Neural progenitor cell (in vitro differentiated cells): ENCODE results near the gene TPPP3.

ENCODE experiments used
- EZH2 ChIP-seq: fragments of 200-600 bp; sonication (generic); IDR thresholded peaks from 2 replicates; pipeline ENCODE4 v1.6.1; 2017; ENCODE audit warnings: antibody characterized with exemption, mild to moderate bottlenecking, moderate library complexity
- TF ChIP-seq, protein P1 (sequence below): fragments of 200-600 bp; sonication (generic); IDR thresholded peaks from 2 replicates; pipeline ENCODE4 v1.5.1; 2017; ENCODE audit warnings: antibody characterized with exemption, mild to moderate bottlenecking

DNA sequence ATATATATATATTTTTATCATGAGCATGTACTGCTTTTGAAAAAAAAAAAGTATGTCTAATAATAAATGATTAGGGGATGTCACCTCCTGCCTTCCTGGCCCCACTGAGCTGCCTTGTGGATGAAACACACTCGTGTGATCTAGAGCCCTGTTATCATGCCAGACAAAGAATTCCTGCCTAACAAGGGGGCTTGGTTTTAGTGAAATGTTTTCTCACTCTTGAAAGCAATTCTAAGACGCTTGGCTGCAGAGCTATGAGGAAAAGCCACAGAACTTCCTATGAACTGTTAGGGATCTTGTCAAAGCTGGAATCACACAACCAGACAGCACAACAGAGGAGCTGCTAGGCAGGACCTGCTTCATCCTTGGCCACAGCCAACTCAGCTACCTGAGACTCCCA, 19.0 kb upstream of the TPPP3 start:
- TF ChIP-seq, protein P1, sequence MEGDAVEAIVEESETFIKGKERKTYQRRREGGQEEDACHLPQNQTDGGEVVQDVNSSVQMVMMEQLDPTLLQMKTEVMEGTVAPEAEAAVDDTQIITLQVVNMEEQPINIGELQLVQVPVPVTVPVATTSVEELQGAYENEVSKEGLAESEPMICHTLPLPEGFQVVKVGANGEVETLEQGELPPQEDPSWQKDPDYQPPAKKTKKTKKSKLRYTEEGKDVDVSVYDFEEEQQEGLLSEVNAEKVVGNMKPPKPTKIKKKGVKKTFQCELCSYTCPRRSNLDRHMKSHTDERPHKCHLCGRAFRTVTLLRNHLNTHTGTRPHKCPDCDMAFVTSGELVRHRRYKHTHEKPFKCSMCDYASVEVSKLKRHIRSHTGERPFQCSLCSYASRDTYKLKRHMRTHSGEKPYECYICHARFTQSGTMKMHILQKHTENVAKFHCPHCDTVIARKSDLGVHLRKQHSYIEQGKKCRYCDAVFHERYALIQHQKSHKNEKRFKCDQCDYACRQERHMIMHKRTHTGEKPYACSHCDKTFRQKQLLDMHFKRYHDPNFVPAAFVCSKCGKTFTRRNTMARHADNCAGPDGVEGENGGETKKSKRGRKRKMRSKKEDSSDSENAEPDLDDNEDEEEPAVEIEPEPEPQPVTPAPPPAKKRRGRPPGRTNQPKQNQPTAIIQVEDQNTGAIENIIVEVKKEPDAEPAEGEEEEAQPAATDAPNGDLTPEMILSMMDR, result no peak
- no peak for TF ChIP-seq EZH2
